HS-5 (cell line): Measurements from ENCODE around the gene RBMS3.
"Not testable (repeated sequence)": the region's sequence is repeated elsewhere in the genome, so short reads cannot be mapped to it uniquely, and the experiment has no call there.

ENCODE experiments used
- DNase-seq: peaks from one replicate; pipeline ENCODE4 v3.0.0-alpha.2; 2012; ENCODE audit warnings: low read depth

RBMS3 gene

DNA sequence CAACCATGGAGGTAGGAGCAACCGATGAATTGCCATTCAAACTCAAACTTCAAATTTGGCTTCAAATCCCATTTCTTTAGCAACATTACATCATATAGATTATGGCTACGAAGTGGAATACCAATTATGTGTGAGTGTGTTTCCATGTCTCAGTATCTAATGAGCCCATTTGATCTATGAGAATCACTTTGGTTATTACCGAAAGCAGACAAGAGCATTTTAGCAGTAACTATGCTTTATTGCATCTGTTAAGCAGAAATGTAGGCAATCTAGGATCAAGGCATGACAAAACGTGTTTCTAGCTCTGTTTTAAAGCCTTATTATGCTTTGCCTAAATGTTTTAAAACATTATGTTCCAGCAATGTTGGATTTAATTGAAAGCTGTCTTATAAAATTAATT is 743.6 kb downstream of the RBMS3 start:
- no peak for DNase-seq

DNA sequence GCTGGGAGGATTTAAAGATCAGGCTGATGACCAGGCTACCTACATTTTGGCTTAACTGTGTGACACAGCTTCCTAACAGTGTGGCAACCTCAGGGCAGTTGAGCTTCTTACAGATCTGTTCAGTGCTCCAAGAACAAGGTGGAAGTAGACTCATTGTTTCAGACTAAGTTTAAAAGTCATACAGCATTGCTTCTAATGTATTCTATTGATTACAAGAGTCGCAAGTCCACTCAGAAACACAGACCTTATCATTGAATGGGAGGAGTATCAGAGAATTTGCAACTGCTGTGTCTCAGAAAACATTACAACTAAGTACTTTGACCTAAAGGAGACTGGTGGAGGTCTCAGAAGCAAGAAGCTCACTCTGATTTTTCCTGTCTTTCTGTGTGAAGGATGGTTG is 746.0 kb downstream of the RBMS3 start:
- no peak for DNase-seq

DNA sequence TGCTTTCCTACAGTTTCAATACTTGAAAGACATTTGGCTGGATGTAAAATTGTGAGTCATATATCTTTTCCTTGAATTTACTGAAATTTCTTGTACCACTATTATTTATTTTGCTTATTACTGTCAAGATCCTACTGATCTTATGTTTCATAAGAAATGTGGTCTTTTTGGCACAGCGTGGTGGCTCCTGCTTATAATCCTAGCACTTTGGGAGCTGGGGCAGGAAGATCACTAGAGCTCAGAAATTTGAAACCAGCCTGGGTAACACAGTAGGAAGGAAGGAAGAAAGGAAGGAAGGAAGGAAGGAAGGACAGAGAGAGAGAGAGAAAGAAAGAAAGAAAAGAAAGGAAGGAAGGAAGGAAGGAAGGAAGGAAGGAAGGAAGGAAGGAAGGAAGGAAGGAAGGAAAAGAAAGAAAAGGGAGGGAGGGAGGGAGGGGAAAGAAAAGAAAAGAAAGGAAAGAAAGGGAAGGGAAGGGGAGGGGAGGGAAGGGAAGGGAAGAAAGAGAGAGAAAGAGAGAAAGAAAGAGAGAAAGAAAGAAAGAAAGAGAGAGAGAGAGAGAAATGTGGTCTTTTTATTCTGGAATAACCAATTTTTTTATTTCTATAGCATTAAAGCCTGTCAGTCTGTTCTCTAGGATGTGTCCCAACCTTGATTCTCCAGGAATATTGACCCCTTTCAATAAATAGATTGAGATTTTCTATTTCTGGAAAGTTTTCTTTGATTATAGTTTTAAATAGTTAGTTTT is 753.5 kb downstream of the RBMS3 start:
- no peak for DNase-seq

DNA sequence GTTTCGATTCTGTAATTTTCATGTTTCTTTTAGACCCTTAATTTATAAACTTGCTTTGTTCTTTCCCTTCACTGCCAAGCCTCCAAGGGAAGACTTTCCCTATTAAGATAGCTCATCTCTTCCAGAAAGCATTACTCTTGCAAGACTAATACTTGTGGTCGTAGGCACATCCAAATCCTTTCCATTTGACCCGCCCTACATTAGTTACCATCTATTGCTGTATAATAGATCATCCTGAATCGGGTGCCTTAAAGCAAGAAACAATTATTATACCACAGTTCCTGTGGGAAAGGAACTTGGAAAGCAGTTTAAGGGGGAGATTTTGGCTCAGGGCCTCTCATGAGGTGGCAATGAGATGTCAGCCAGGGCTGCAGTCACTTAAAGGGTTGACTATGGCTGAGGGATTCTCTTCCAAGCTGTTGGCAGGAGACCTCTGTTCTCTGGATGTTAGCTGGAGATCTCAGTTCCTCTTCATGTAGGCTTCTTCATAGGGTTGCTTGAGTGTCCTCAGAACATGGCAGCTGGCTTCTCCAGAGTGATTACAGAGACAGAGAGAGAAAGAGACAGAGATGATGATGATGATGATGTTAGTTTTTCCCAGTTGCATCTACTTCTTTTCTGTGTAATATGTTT is 755.2 kb downstream of the RBMS3 start:
- no peak for DNase-seq

DNA sequence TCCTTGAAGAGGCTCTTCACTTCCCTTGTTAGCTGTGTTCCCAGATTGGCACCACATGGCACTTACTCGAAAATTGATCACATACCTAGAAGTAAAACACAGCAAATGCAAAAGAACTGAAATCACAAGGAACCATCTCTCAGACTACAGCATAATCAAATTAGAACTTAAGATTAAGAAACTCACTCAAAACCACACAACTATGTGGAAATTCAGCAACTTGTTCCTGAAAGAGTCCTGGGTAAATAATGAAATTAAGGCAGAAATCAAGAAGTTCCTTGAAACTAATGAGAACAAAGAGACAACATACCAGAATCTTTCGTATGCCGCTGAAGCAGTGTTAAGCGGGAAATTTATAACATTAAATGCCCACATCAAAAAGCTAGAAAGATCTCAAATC is 759.3 kb downstream of the RBMS3 start:
- no peak for DNase-seq

DNA sequence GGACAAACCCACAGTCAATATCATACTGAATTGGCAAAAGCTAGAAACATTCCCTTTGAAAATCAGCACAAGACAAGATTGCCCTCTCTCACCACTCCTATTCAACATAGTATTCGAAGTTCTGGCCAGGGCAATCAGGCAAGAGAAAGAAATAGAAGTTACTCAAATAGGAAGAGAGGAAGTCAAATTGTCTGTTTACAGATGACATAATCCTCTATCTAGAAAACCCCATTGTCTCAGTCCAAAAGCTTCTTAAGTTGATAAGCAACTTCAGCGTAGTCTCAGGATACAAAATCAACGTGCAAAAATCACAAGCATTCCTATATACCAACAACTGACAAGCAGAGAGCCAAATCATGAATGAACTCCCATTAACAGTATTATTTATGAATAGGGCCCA is 760.6 kb downstream of the RBMS3 start:
- DNase-seq, result not testable (repeated sequence)

DNA sequence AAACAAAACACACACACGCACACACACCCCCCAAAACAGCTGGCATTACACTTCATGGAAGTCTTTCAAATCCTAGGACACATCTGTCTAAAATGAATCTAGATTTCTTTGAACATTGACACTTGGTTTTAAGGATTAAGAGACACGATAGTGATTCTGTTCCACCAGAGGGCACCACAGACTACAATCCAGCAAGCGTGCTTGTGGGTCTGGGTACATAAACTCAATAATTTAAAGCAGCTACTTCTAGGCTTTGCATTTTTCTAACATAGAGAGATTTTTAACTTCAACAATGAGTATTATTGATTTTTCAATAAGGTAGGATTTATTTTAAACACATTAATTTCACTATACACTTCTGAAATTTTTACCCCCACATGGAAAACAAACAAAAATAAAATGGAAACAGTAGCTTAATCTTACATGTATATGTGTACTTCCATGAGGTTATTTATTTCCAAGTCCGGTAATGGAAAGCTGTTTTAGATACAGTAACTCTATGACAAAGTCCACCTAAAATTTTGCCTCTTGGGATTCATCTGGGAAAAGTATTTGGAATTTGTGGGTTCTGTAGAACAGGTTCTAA is 761.5 kb downstream of the RBMS3 start:
- peak; percentile 31 for DNase-seq

DNA sequence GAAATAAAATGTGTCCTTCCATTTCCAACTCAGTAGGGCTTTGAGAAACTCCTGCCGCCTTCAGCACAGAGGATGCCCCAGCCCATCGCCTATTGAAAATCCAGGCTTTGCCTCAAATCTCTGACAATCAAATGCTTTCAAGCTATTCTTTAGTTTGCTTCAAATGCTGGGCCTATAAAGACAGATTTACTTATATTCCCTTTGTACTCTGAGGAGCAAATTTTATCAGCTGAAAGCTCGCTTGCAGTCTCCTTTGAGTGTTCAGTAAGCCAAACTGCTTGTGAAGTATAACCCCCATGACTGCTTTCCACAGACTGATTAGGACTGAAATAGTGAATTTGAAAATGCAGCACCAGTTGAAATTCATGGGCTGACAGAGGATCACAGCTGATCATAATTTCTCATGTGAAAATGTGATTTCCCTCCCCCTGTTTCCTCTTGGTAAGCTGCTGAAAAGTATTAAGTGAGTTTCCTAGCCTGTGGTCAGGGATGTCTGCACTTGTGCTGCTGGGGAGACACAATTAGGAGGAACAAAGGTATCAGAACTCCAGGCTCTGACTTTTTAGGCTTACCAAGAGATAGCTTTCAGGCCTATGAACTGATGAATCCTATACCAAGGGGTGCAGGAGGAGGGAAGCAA is 762.2 kb downstream of the RBMS3 start:
- no peak for DNase-seq

DNA sequence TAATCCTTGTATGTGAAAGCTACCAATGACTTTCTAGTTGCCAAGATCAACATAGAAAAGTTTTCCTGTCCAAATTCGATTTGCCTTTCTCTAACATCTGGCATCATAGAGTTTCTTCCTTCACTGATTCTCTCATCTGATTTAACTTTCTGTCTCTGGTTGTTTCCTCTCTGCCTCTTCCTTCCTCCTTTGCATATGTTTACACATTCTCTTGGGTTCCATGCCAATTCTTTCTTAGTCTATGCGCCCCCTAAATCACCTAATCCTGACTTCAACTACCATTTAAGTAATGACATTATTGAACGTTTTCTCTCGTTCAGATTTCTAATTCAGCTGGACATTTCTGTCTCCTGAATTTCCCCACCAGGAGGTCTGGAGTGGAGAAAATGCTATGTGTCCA is 763.6 kb downstream of the RBMS3 start:
- no peak for DNase-seq

DNA sequence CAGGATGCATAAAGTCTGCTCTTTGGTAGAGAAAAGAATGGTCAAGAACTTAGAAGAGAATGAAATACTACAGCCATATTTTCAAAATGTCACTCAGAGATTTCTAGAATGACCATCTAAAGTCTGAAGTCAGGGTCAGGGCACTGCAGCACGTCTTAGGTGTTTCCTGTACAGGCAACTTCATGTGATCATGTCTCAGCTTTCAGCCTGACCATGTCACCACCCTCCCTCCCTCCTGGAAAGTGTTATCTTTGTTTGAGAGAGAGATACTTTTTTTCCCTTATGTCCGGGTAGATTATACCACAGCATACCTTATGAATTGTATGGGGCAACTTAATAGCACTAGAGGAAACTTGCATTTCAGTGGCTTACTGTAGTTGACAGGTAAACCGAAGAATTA is 767.6 kb downstream of the RBMS3 start:
- no peak for DNase-seq

DNA sequence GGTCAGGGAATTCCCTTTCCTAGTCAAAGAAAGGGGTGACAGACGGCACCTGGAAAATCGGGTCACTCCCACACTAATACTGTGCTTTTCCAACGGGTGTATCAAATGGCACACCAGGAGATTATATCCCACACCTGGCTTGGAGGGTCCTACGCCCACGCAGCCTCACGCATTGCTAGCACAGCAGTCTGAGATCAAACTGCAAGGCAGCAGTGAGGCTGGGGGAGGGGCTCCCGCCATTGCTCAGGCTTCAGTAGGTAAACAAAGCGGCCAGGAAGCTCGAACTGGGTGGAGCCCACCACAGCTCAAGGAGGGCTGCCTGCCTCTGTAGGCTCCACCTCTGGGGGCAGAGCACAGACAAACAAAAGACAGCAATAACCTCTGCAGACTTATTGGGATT is 769.2 kb downstream of the RBMS3 start:
- DNase-seq, result not testable (repeated sequence)

DNA sequence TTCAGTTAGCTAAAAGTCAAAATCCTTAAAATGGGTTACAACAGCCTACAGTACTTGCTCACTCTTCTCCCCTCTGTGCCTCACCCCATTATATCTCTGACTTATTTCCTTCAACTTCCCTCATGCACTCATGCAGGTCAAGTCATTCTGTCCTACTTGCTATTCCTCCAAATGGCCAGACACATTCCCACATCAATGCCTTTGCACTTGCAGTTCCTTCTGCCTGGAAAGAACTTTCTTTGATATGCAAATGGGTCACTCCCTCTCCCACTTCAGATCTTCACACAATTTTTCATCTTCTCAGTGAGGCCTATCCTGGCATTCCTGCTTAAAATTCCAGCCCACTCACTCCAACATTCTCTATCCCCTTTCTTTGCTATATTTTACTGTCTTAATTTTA is 778.4 kb downstream of the RBMS3 start:
- DNase-seq, result no peak
